ENCODE results near the gene GPC5. TPM values are rescaled to one million over a fixed set of nuclear protein-coding genes. Genes with fewer than 3 reads are reported as not detected.
A peak's percentile ranks its signal among the peaks of the same experiment; 100 is the strongest.

Gene GPC5
- total and polyA plus RNA-seq, 9 of the 15 experiments (the other 6 are each of a cell fraction or from before 2014, with no cell fraction given) = 0.18 to 0.27 TPM; not detected in 7

- in situ Hi-C loops (cut with MboI) (no loop called here), intact Hi-C loops (cut with micrococcal nuclease) (no loop called here)
- no peaks in the 10 kb centered on the region for H3K79me2 ChIP-seq (ENCODE audit: control insufficient read depth, insufficient read depth, low read length)
- H3K4me3 ChIP-seq = no peak overlapping the region
- DNase-seq (ENCODE audit: extremely low read depth in 1 of 4, low spot score in 3 of 4) (no peak), ATAC-seq (no peak), FAIRE-seq (no peak)
- no peaks in the 10 kb centered on the region for H3K27me3 ChIP-seq (ENCODE audit: control insufficient read depth in 2 of 2, insufficient read depth in 2 of 2, low read length in 2 of 2)
- no TSS peak for BruUV-seq (replicated peaks)
- H3K9me1 ChIP-seq (ENCODE audit: control insufficient read depth, insufficient read depth, low read length) = no peaks in the 10 kb centered on the region
- no peak overlapping the region for H3K27ac ChIP-seq (ENCODE audit: extremely low read depth, low read depth, low read length)
- no peak overlapping the region for H3K4me2 ChIP-seq (ENCODE audit: insufficient read depth, low read length)
- POLR2A ChIA-PET = no interaction called here
- H3K9ac ChIP-seq (ENCODE audit: insufficient read depth in 1 of 2, low read depth in 2 of 2, low read length in 2 of 2) = no peak overlapping the region
- CTCF ChIA-PET (ENCODE audit: low intra/inter-chr PET ratio) = no interaction called here
- H3K9me3 ChIP-seq (replicated peaks; ENCODE audit: control insufficient read depth, insufficient read depth, low read depth, low read length) = no peaks in the 10 kb centered on the region
- H2AFZ ChIP-seq (ENCODE audit: low read depth, low read length) = no peak overlapping the region
- H3K4me1 ChIP-seq (replicated peaks in 1 of 2; ENCODE audit: control insufficient read depth in 2 of 2, insufficient read depth in 2 of 2, low read length in 2 of 2) = no peaks in the 10 kb centered on the region
- no peaks in the 10 kb centered on the region for H4K20me1 ChIP-seq (replicated peaks; ENCODE audit: control insufficient read depth, insufficient read depth, low read length)
- no peaks in the 10 kb centered on the region for H3K36me3 ChIP-seq (ENCODE audit: control insufficient read depth, insufficient read depth, low read length)
- no CpG with 5 or more reads among the region's 1 CpG for WGBS (ENCODE audit: insufficient coverage, low coverage, missing lambda C conversion rate)
- TF ChIP-seq C11orf30 (IDR thresholded peaks at IDR 0.05; ENCODE audit: low read depth) = peak; percentile 11; the same call in 1 of the 2 replicates
- TF ChIP-seq ZNF512 (tag; IDR thresholded peaks at IDR 0.05) = no peak
- no peak for TF ChIP-seq IRF9 (tag; IDR thresholded peaks at IDR 0.05)
- TF ChIP-seq ZNF316 (IDR thresholded peaks at IDR 0.05) = peak; percentile 49; the same call in 1 of the 2 replicates
- no peak for TF ChIP-seq RBM22 (IDR thresholded peaks at IDR 0.05; ENCODE audit: low read depth, low read length, poor library complexity, severe bottlenecking)
- TF ChIP-seq TFAP4 (CRISPR knock-in tag; IDR thresholded peaks at IDR 0.05; ENCODE audit: borderline replicate concordance) = no peak
- TF ChIP-seq ZMIZ1 (IDR thresholded peaks at IDR 0.05; ENCODE audit: low read depth in 2 of 2, low read length in 2 of 2) = no peak
- TF ChIP-seq ZNF224 (CRISPR knock-in tag; IDR thresholded peaks at IDR 0.05) = no peak
These were observed 1488.2 kb downstream of the GPC5 start for GRCh38 chr13:92886535-92887077.
